ENCODE measurements around the gene HIPK3.
A peak's percentile ranks its signal among the peaks of the same experiment; 100 is the strongest.

Gene HIPK3

DNA sequence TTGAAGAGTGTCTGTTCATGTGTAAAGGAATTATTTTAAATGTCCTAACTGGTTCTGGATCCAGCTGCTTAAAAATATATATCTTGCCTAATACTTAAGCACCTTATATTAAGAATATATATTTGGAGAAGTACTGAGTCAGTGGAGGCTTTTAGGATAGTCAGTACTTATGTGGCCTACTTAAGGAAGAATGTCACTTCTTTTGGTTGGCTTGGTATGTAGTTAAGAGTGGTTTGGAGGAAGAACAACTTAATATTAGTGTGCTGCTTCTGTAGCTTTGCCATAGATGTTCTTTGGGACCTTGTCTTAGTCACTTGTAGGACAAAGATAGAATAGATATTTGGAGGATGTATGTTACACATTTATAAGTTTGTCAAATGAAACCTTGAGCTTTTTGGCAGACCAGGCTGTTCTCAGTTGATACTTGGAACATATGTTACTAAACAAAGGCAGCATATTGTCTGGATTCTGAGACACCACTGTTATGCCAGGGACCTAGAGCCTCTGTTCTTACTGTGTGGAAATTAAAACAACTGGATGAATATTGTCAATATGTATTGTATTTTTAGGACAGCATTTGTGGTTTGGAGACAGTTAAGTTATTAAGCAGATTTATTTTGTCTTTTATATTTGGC, 4.9 kb downstream of the HIPK3 start:
- H3K27ac ChIP-seq (ENCODE audit: low read depth, low read length), result no peak overlapping the region
- no peaks in the 10 kb centered on the region for H3K9me3 ChIP-seq (ENCODE audit: control insufficient read depth, insufficient read depth, low read length)
- H3K9me2 ChIP-seq (replicated peaks; ENCODE audit: control insufficient read depth, low read length), result no peaks in the 10 kb centered on the region
- peaks cover 36% of the 10 kb centered on the region for H3K4me1 ChIP-seq (ENCODE audit: control insufficient read depth, low read length)
- H4K20me1 ChIP-seq (ENCODE audit: control insufficient read depth, insufficient read depth, low read depth, low read length), result peaks cover 10% of the 10 kb centered on the region; the same call in 1 of the 2 replicates
- H3F3A ChIP-seq (ENCODE audit: control insufficient read depth, insufficient read depth), result no peaks in the 10 kb centered on the region
- peaks cover 7% of the 10 kb centered on the region; the same call in 1 of the 2 replicates for H3K36me3 ChIP-seq (ENCODE audit: control insufficient read depth, low read length)
- H3K4me3 ChIP-seq (ENCODE audit: low read length), result no peak overlapping the region
- H3K79me2 ChIP-seq (ENCODE audit: control insufficient read depth, low read length), result peaks cover 97% of the 10 kb centered on the region
- H3K27me3 ChIP-seq (ENCODE audit: control insufficient read depth, low read length), result no peaks in the 10 kb centered on the region
- TF ChIP-seq, protein P1, sequence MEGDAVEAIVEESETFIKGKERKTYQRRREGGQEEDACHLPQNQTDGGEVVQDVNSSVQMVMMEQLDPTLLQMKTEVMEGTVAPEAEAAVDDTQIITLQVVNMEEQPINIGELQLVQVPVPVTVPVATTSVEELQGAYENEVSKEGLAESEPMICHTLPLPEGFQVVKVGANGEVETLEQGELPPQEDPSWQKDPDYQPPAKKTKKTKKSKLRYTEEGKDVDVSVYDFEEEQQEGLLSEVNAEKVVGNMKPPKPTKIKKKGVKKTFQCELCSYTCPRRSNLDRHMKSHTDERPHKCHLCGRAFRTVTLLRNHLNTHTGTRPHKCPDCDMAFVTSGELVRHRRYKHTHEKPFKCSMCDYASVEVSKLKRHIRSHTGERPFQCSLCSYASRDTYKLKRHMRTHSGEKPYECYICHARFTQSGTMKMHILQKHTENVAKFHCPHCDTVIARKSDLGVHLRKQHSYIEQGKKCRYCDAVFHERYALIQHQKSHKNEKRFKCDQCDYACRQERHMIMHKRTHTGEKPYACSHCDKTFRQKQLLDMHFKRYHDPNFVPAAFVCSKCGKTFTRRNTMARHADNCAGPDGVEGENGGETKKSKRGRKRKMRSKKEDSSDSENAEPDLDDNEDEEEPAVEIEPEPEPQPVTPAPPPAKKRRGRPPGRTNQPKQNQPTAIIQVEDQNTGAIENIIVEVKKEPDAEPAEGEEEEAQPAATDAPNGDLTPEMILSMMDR (IDR thresholded peaks at IDR 0.05; ENCODE audit: low read depth, low read length, poor library complexity, severe bottlenecking), result no peak
- TF ChIP-seq EZH2phosphoT487 (IDR thresholded peaks at IDR 0.05; ENCODE audit: borderline replicate concordance, low read length), result no peak
- H3K4me2 ChIP-seq (ENCODE audit: low read length), result 0 out of 2 replicates have a peak overlapping the region, but pooled peaks have one; percentile 11

DNA sequence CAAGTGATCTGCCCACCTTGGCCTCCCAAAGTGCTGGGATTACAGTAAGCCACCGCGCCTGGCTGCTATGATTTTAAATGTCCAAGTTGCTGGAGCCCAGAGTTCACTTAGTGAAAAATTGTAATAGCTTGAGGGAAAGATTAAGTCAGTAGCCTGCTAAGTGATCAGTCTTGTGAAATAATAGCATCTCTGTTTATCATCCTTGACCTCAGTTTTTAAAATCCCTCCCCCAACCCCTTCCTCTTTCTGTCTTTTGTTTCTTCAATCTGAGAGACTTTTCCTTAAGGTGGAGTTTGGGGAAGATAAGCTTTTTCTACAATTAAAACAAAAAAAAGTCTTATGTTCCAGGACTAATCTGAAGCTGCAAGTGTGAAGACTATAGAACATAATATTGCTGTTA, 6.4 kb downstream of the HIPK3 start:
- H4K20me1 ChIP-seq (ENCODE audit: control insufficient read depth, insufficient read depth, low read depth, low read length), result peaks cover 10% of the 10 kb centered on the region; the same call in 1 of the 2 replicates
- H3K9me3 ChIP-seq (ENCODE audit: control insufficient read depth, insufficient read depth, low read length), result no peaks in the 10 kb centered on the region
- no peak overlapping the region for H3K27ac ChIP-seq (ENCODE audit: low read depth, low read length)
- H3K4me3 ChIP-seq (ENCODE audit: low read length), result no peak overlapping the region
- peaks cover 94% of the 10 kb centered on the region for H3K79me2 ChIP-seq (ENCODE audit: control insufficient read depth, low read length)
- no peaks in the 10 kb centered on the region for H3K9me2 ChIP-seq (replicated peaks; ENCODE audit: control insufficient read depth, low read length)
- H3K27me3 ChIP-seq (ENCODE audit: control insufficient read depth, low read length), result no peaks in the 10 kb centered on the region
- H3F3A ChIP-seq (ENCODE audit: control insufficient read depth, insufficient read depth), result no peaks in the 10 kb centered on the region
- no peak for TF ChIP-seq EZH2phosphoT487 (IDR thresholded peaks at IDR 0.05; ENCODE audit: borderline replicate concordance, low read length)
- TF ChIP-seq, protein P1 (IDR thresholded peaks at IDR 0.05; ENCODE audit: low read depth, low read length, poor library complexity, severe bottlenecking), result no peak
- no peak overlapping the region for H3K4me2 ChIP-seq (ENCODE audit: low read length)
- peaks cover 36% of the 10 kb centered on the region for H3K4me1 ChIP-seq (ENCODE audit: control insufficient read depth, low read length)
- peaks cover 3% of the 10 kb centered on the region; the same call in 1 of the 2 replicates for H3K36me3 ChIP-seq (ENCODE audit: control insufficient read depth, low read length)

DNA sequence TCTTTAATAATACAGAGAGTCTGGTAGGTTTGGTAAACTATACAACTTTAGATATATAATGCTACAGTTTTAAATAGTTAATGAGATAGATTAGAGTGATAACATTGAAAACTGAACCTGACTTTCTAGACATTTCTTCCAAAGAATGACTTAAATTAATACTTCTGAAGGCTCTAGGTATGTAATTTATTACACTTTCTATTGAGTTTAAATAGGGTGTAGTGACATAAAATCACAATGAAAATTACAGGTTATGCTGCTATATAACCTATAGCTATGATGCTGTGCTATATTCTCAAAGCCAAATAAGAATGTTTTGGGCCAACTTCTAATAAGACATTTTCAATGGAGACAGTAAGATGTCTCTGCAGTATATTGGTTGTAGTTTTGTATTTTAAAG, 7.7 kb downstream of the HIPK3 start:
- Histone ChIP-seq H3K79me2 (ENCODE audit: control insufficient read depth, low read length) (peaks cover 94% of the 10 kb centered on the region), H4K20me1 (ENCODE audit: control insufficient read depth, insufficient read depth, low read depth, low read length) (peaks cover 13% of the 10 kb centered on the region), H3K27ac (ENCODE audit: low read depth, low read length) (no peak overlapping the region), H3K9me3 (ENCODE audit: control insufficient read depth, insufficient read depth, low read length) (no peaks in the 10 kb centered on the region), H3K9me2 (replicated peaks; ENCODE audit: control insufficient read depth, low read length) (no peaks in the 10 kb centered on the region), H3K4me3 (ENCODE audit: low read length) (no peak overlapping the region), H3K4me1 (ENCODE audit: control insufficient read depth, low read length) (peaks cover 28% of the 10 kb centered on the region), H3K36me3 (ENCODE audit: control insufficient read depth, low read length) (no peaks in the 10 kb centered on the region), H3K27me3 (ENCODE audit: control insufficient read depth, low read length) (no peaks in the 10 kb centered on the region), H3F3A (ENCODE audit: control insufficient read depth, insufficient read depth) (no peaks in the 10 kb centered on the region; the same call in 1 of the 2 replicates), H3K4me2 (ENCODE audit: low read length) (no peak overlapping the region)
- TF ChIP-seq, protein P1 (IDR thresholded peaks at IDR 0.05; ENCODE audit: low read depth, low read length, poor library complexity, severe bottlenecking), result no peak
- no peak for TF ChIP-seq EZH2phosphoT487 (IDR thresholded peaks at IDR 0.05; ENCODE audit: borderline replicate concordance, low read length)

All from DOHH2 (cell line).